ENCODE data around the gene RASSF5.

Gene RASSF5

GRCh38 chr1:206532368-206532767 lies 25.0 kb downstream of the RASSF5 start:
- Histone ChIP-seq H3K27ac (no peak overlapping the region), H3K9ac (no peak overlapping the region), H3K4me3 (ENCODE audit: low read depth, low read length) (no peak overlapping the region)

GRCh38 chr1:206534552-206534951 lies 27.2 kb downstream of the RASSF5 start:
- no peak overlapping the region for H3K27ac ChIP-seq
- no peaks in the 10 kb centered on the region for H3K4me1 ChIP-seq
- no peak overlapping the region for H3K4me3 ChIP-seq (ENCODE audit: low read depth, low read length)
- H3K9ac ChIP-seq = no peak overlapping the region
- no peaks in the 10 kb centered on the region for H3K9me3 ChIP-seq (ENCODE audit: control insufficient read depth, low read length)
- H3K4me2 ChIP-seq (ENCODE audit: low read length) = no peak overlapping the region
- H2AFZ ChIP-seq = no peak overlapping the region
- TF ChIP-seq CTCF (IDR thresholded peaks at IDR 0.05) = no peak
- H3K36me3 ChIP-seq (ENCODE audit: control insufficient read depth, insufficient read depth, low read length) = no peaks in the 10 kb centered on the region
- H3K27me3 ChIP-seq (ENCODE audit: control insufficient read depth, insufficient read depth, low read length) = no peaks in the 10 kb centered on the region
- no peaks in the 10 kb centered on the region for H3K79me2 ChIP-seq

More at GRCh38 chr1:206532368-206532767, 25.0 kb downstream of the RASSF5 start:
- no peak for TF ChIP-seq CTCF (IDR thresholded peaks at IDR 0.05)
- Histone ChIP-seq H3K27me3 (ENCODE audit: control insufficient read depth, insufficient read depth, low read length) (no peaks in the 10 kb centered on the region), H3K9me3 (ENCODE audit: control insufficient read depth, low read length) (no peaks in the 10 kb centered on the region), H3K79me2 (no peaks in the 10 kb centered on the region), H3K4me1 (no peaks in the 10 kb centered on the region), H3K4me2 (ENCODE audit: low read length) (no peak overlapping the region), H3K36me3 (ENCODE audit: control insufficient read depth, insufficient read depth, low read length) (no peaks in the 10 kb centered on the region), H2AFZ (no peak overlapping the region)

GRCh38 chr1:206535853-206536188 lies 28.5 kb downstream of the RASSF5 start:
- H3K4me3 ChIP-seq (ENCODE audit: low read depth, low read length) = no peak overlapping the region
- H2AFZ ChIP-seq = no peak overlapping the region
- H3K9ac ChIP-seq = no peak overlapping the region
- no peaks in the 10 kb centered on the region for H3K79me2 ChIP-seq
- no peaks in the 10 kb centered on the region for H3K27me3 ChIP-seq (ENCODE audit: control insufficient read depth, insufficient read depth, low read length)
- no peak overlapping the region for H3K4me2 ChIP-seq (ENCODE audit: low read length)
- no peaks in the 10 kb centered on the region for H3K4me1 ChIP-seq
- no peaks in the 10 kb centered on the region for H3K36me3 ChIP-seq (ENCODE audit: control insufficient read depth, insufficient read depth, low read length)
- no peaks in the 10 kb centered on the region for H3K9me3 ChIP-seq (ENCODE audit: control insufficient read depth, low read length)
- TF ChIP-seq CTCF (IDR thresholded peaks at IDR 0.05) = no peak
- no peak overlapping the region for H3K27ac ChIP-seq

GRCh38 chr1:206537141-206537540 lies 29.8 kb downstream of the RASSF5 start:
- H3K4me1 ChIP-seq = no peaks in the 10 kb centered on the region

More at GRCh38 chr1:206537141-206537540, 29.8 kb downstream of the RASSF5 start:
- Histone ChIP-seq H3K27ac (no peak overlapping the region), H2AFZ (no peak overlapping the region), H3K9ac (no peak overlapping the region), H3K79me2 (no peaks in the 10 kb centered on the region), H3K4me2 (ENCODE audit: low read length) (no peak overlapping the region), H3K4me3 (ENCODE audit: low read depth, low read length) (no peak overlapping the region), H3K9me3 (ENCODE audit: control insufficient read depth, low read length) (no peaks in the 10 kb centered on the region), H3K36me3 (ENCODE audit: control insufficient read depth, insufficient read depth, low read length) (no peaks in the 10 kb centered on the region), H3K27me3 (ENCODE audit: control insufficient read depth, insufficient read depth, low read length) (no peaks in the 10 kb centered on the region)
- TF ChIP-seq CTCF (IDR thresholded peaks at IDR 0.05) = no peak
